Globus pallidus (tissue), 1 donor: Measurements from ENCODE around the gene PDXP.
"Not testable (repeated sequence)": the region's sequence is repeated elsewhere in the genome, so short reads cannot be mapped to it uniquely, and the experiment has no call there.

Experiments
- DNase-seq: peaks from one replicate; pipeline ENCODE4 v3.0.0-alpha.2; 2015; ENCODE audit warnings: low spot score

Gene PDXP

GRCh38 chr22:37674951-37675929 lies 16.7 kb downstream of the PDXP start, which contains the start of gene LGALS1:
Gene LGALS1, plus strand, starts transcription at chr22:37675636. Its CDS starts 67 bp downstream, at chr22:37675703.
- DNase-seq = peak; percentile 87

- DNase-seq = no peak
Observed at GRCh38 chr22:37675930-37676735, 17.6 kb downstream of the PDXP start.

DNA sequence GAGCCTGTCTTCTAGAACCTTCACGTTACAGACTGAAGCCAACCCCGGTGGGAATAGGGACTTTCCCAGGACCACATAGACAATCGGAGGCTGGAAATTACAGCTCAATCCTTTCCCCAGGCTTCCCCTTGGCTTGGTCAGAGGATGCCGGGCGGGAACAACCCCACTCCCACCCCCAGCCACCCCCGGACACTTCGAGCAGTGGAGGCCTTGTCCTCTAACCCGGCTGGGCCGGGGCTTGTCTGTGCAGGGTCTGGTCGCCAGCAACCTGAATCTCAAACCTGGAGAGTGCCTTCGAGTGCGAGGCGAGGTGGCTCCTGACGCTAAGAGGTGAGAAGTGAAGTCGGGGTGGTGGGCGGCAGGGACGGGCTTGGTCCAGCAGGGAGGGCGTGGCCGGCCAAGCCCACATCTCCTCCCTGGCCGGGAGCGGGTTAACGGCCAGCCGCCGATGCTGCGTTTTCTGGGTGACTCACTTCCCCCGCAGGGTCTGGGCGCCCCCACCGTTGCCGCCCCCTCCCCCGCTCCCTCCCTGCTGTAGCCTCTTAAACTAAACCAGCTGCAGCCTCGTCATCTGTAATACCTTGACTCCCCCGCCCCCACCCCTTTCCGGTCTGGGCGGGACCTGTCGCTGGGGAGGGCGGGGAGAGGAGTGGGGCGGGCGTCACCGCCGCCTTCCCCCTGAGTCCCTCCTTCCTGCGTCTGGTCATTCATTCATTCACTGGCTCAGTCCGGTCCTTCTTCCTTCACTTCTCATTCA lies 18.4 kb downstream of the PDXP start:
- no peak for DNase-seq

- no peak for DNase-seq
Observed at GRCh38 chr22:37677493-37677974, 19.0 kb downstream of the PDXP start.

DNA sequence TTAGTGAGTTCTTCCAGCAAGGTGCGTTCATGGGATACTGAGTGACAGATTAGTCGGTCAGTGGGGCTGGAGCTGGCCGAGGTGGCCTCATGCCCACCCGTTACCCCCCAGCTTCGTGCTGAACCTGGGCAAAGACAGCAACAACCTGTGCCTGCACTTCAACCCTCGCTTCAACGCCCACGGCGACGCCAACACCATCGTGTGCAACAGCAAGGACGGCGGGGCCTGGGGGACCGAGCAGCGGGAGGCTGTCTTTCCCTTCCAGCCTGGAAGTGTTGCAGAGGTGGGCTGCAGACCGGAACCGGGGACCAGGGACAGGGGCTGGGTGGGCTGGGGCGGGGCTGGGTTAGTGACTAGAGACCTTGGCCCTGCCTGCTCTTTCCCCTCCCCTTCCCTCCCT lies 19.8 kb downstream of the PDXP start:
- no peak for DNase-seq

- no peak for DNase-seq
Observed at GRCh38 chr22:37679670-37680069, 21.1 kb downstream of the PDXP start.

GRCh38 chr22:37680191-37680851 lies 21.8 kb downstream of the PDXP start:
- no peak for DNase-seq

DNA sequence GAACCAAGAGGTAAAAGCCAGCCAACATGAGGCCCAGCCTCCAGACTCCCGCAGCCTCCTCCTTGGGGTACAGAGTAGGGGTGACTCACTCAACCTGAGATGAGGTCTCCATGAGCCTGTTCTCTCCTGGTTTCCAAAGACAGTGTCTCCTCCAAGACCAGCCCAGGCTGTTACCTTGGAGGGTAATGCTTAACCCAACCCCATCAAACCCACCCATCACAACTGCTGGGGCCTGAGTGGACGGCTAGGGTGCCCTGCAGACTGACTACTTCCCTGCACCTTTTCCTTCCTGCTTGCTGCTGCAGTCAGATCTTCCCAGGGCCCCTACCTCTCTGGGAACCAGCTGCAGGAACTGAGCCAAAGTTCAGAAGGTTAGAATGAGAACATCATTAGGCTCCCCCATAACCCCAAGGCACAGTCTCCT lies 22.5 kb downstream of the PDXP start:
- DNase-seq = no peak

DNA sequence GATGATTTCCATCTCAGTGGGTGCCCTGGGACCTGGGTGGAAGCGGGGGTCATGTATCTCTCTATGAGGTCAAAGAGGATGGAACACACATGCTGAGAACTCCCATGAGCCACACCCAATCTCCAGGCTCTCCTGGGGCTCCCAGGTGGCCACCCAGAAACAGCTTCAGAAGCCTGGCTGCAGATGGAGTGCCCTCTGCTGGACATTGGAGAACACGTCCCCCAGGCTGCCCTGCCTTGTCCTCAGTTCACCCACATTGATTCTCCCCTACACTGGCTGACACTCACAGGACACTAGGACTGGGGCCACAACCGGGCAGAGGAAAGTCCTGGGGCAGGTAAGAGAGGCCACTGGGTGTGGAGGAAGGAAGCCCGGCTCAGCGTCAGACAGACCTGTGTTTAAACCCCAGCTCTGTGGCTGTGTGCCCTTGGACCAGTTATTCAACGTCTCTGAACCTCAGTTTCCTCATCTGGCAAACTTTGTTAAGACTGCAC lies 23.1 kb downstream of the PDXP start:
- no peak for DNase-seq

- DNase-seq = no peak
Observed at GRCh38 chr22:37684803-37685615, 26.5 kb downstream of the PDXP start.

- DNase-seq = peak; percentile 85
Observed at GRCh38 chr22:37686002-37686982, 27.8 kb downstream of the PDXP start, which contains the start of gene NOL12. Gene NOL12, plus strand, starts transcription at chr22:37686343. Its CDS starts 50 bp downstream, at chr22:37686393.

GRCh38 chr22:37690407-37690806 lies 31.9 kb downstream of the PDXP start:
- DNase-seq = no peak

DNA sequence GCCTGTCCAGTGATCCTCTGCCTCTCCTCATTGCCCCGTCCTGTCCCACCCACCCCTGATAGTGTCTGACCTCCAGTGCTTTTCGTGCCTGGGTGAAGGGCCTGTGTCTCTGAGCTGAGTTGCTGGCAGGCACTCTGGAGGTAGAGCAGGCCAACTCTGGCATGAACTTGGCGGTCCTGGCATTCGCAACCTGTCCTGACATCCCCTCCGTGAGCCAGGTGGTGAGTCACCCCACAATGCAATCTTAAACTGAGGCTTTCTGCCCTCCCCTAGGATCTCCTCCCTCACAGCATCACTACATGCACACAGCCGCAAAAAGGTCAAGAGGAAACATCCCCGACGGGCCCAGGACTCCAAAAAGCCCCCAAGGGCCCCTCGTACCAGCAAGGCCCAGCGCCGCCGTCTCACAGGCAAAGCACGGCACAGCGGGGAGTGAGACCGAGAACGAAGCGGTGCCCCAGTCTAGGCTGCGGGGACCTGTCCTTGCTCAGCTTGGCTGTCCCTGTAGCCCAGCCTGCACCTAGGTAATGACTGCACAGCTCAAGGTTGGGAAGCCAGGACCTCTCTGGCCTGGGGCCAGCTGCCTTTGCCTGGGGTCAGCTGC lies 32.5 kb downstream of the PDXP start:
- no peak for DNase-seq

- DNase-seq = no peak
Observed at GRCh38 chr22:37692627-37693285, 34.2 kb downstream of the PDXP start.

- not testable (repeated sequence) for DNase-seq
Observed at GRCh38 chr22:37694131-37694530, 35.6 kb downstream of the PDXP start.

- not testable (repeated sequence) for DNase-seq
Observed at GRCh38 chr22:37696260-37696656, 37.7 kb downstream of the PDXP start.

GRCh38 chr22:37696657-37697537 lies 38.4 kb downstream of the PDXP start, which contains the start of gene TRIOBP:
Gene TRIOBP, plus strand, starts transcription at chr22:37697048. Its CDS starts 4,318 bp downstream, at chr22:37701366.
- peak; percentile 73 for DNase-seq
